NCI-H146 treated with DMSO at 0.1 percent for 48 hours (cell line): ENCODE results near the gene GPNMB.

ENCODE experiments used
- DNase-seq: peaks from one replicate; lab custom pipeline; 2025; ENCODE audit not compliant: unreplicated experiment; lab: John Stamatoyannopoulos, UW

The GPNMB gene

GRCh38 chr7:23228412-23228811 is 18.2 kb upstream of the GPNMB start:
- DNase-seq, result no peak

- DNase-seq, result no peak
Measured at GRCh38 chr7:23230641-23231101, 15.9 kb upstream of the GPNMB start.

GRCh38 chr7:23232966-23233365 is 13.6 kb upstream of the GPNMB start:
- no peak for DNase-seq

- no peak for DNase-seq
Measured at GRCh38 chr7:23234569-23235296, 11.8 kb upstream of the GPNMB start.

GRCh38 chr7:23235813-23236221 is 10.8 kb upstream of the GPNMB start:
- no peak for DNase-seq

GRCh38 chr7:23237000-23237399 is 9.6 kb upstream of the GPNMB start:
- no peak for DNase-seq

- no peak for DNase-seq
Measured at GRCh38 chr7:23238983-23239652, 7.5 kb upstream of the GPNMB start.

- no peak for DNase-seq
Measured at GRCh38 chr7:23239698-23240097, 6.9 kb upstream of the GPNMB start.

- DNase-seq, result no peak
Measured at GRCh38 chr7:23242321-23242720, 4.3 kb upstream of the GPNMB start.

- DNase-seq, result no peak
Measured at GRCh38 chr7:23242935-23243334, 3.6 kb upstream of the GPNMB start.

- no peak for DNase-seq
Measured at GRCh38 chr7:23247046-23247602, 549 bp downstream of the GPNMB start.

GRCh38 chr7:23247603-23248335 is 1.2 kb downstream of the GPNMB start:
- DNase-seq, result no peak

GRCh38 chr7:23249486-23249885 is 2.9 kb downstream of the GPNMB start:
- DNase-seq, result no peak

- DNase-seq, result no peak
Measured at GRCh38 chr7:23254051-23254681, 7.6 kb downstream of the GPNMB start.

- DNase-seq, result no peak
Measured at GRCh38 chr7:23256731-23257130, 10.2 kb downstream of the GPNMB start.

- no peak for DNase-seq
Measured at GRCh38 chr7:23260371-23260770, 13.8 kb downstream of the GPNMB start.

GRCh38 chr7:23261843-23262452 is 15.4 kb downstream of the GPNMB start:
- no peak for DNase-seq

- no peak for DNase-seq
Measured at GRCh38 chr7:23264916-23265458, 18.4 kb downstream of the GPNMB start.

- no peak for DNase-seq
Measured at GRCh38 chr7:23266918-23267317, 20.3 kb downstream of the GPNMB start.

- DNase-seq, result no peak
Measured at GRCh38 chr7:23267357-23267756, 20.8 kb downstream of the GPNMB start.
